HEK293 (cell line): Measurements from ENCODE around the gene PTPRG.

Experiments used
- ZBTB17 ChIP-seq: fragments of 450-650 bp; formaldehyde crosslinking; IDR thresholded peaks from 2 replicates; pipeline ENCODE4 v1.5.1; 2016; ENCODE audit warnings: missing biosample characterization, missing genetic modification characterization
- ZNF24 ChIP-seq: fragments of 450-650 bp; formaldehyde crosslinking; IDR thresholded peaks from 2 replicates; pipeline ENCODE4 v1.5.1; 2016; ENCODE audit warnings: missing biosample characterization, missing genetic modification characterization
- ZNF274 ChIP-seq, 2 experiments: fragments of 200-500 bp in 1 of 2; fragments of 450-650 bp in 1 of 2; sonication (Bioruptor generic) in 1 of 2; formaldehyde crosslinking in 1 of 2; IDR thresholded peaks; 2 replicates each; pipeline versions ENCODE4 v1.5.1 to v1.6.1; 2014 to 2016; ENCODE audit warnings: borderline replicate concordance in 1 of 2, inconsistent platforms in 1 of 2, low read length in 1 of 2, missing biosample characterization in 1 of 2, missing genetic modification characterization in 1 of 2
- ZNF48 ChIP-seq: fragments of 450-650 bp; formaldehyde crosslinking; IDR thresholded peaks from 2 replicates; pipeline ENCODE4 v1.5.1; 2016; ENCODE audit warnings: missing biosample characterization, missing genetic modification characterization
- ZNF510 ChIP-seq: fragments of 450-650 bp; formaldehyde crosslinking; IDR thresholded peaks from 2 replicates; pipeline ENCODE4 v1.5.1; 2018; ENCODE audit warnings: mild to moderate bottlenecking, missing genetic modification characterization, missing biosample characterization; ENCODE audit not compliant: insufficient replicate concordance
- ZNF623 ChIP-seq: fragments of 450-650 bp; formaldehyde crosslinking; IDR thresholded peaks from 2 replicates; pipeline ENCODE4 v1.5.1; 2016; ENCODE audit warnings: missing biosample characterization, missing genetic modification characterization
- TF ChIP-seq, protein P1 (sequence below): fragments of 450-650 bp; formaldehyde crosslinking; IDR thresholded peaks from 2 replicates; pipeline ENCODE4 v1.5.1; 2016; ENCODE audit warnings: missing biosample characterization, missing genetic modification characterization

DNA sequence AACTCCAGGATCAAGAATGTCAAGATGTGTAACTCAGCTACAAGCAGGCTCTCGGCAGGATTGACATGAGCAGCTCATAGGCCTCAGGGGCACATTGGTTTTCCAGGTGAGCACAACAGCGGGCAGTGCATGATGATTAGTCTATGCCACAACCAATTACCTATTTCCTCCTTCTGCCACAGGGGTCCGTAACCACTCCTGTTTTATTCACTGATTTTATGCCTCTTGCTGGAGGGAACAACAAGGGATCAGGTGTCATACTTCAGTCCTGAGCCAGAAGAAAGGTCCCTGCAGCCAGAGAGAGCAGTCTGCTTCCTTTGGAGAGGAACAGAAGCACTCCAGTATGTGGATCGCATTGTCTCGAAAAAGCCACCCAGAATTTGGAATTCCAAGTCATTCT is 35.1 kb upstream of the PTPRG start:
- no peak for TF ChIP-seq ZNF510 (tag by site-specific recombination)
- TF ChIP-seq, protein P1, sequence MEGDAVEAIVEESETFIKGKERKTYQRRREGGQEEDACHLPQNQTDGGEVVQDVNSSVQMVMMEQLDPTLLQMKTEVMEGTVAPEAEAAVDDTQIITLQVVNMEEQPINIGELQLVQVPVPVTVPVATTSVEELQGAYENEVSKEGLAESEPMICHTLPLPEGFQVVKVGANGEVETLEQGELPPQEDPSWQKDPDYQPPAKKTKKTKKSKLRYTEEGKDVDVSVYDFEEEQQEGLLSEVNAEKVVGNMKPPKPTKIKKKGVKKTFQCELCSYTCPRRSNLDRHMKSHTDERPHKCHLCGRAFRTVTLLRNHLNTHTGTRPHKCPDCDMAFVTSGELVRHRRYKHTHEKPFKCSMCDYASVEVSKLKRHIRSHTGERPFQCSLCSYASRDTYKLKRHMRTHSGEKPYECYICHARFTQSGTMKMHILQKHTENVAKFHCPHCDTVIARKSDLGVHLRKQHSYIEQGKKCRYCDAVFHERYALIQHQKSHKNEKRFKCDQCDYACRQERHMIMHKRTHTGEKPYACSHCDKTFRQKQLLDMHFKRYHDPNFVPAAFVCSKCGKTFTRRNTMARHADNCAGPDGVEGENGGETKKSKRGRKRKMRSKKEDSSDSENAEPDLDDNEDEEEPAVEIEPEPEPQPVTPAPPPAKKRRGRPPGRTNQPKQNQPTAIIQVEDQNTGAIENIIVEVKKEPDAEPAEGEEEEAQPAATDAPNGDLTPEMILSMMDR (tag by site-specific recombination): no peak
- no peak for TF ChIP-seq ZNF623 (tag by site-specific recombination)
- TF ChIP-seq ZNF24: no peak
- TF ChIP-seq ZNF48: no peak
- TF ChIP-seq ZNF274 (IDR thresholded peaks at IDR 0.05; ENCODE audit: low read length): no peak
- no peak for TF ChIP-seq ZNF274 (tag by site-specific recombination; IDR thresholded peaks at IDR 0.05; ENCODE audit: borderline replicate concordance)
- TF ChIP-seq ZBTB17 (tag by site-specific recombination): no peak
